ENCODE measurements around the gene CDYL2.
"Not testable (repeated sequence)": the region's sequence is repeated elsewhere in the genome, so short reads cannot be mapped to it uniquely, and the experiment has no call there.

The CDYL2 gene

GRCh38 chr16:80743772-80744171 lies 60.6 kb downstream of the CDYL2 start:
- DNase-seq (ENCODE audit: low spot score) = peak; percentile 3

- no peak for DNase-seq (ENCODE audit: low spot score)
These were observed 61.1 kb downstream of the CDYL2 start for GRCh38 chr16:80743273-80743672.

GRCh38 chr16:80742331-80742730 lies 62.1 kb downstream of the CDYL2 start:
- DNase-seq (ENCODE audit: low spot score) = no peak

GRCh38 chr16:80741724-80742123 lies 62.7 kb downstream of the CDYL2 start:
- DNase-seq (ENCODE audit: low spot score) = no peak

- DNase-seq (ENCODE audit: low spot score) = no peak
These were observed 64.9 kb downstream of the CDYL2 start for GRCh38 chr16:80739523-80739922.

GRCh38 chr16:80738521-80738920 lies 65.9 kb downstream of the CDYL2 start:
- no peak for DNase-seq (ENCODE audit: low spot score)

GRCh38 chr16:80735846-80736245 lies 68.6 kb downstream of the CDYL2 start:
- DNase-seq (ENCODE audit: low spot score) = no peak

GRCh38 chr16:80733407-80733806 lies 71.0 kb downstream of the CDYL2 start:
- no peak for DNase-seq (ENCODE audit: low spot score)

- DNase-seq (ENCODE audit: low spot score) = no peak
These were observed 72.5 kb downstream of the CDYL2 start for GRCh38 chr16:80731915-80732314.

- not testable (repeated sequence) for DNase-seq (ENCODE audit: low spot score)
These were observed 77.2 kb downstream of the CDYL2 start for GRCh38 chr16:80727066-80727763.

GRCh38 chr16:80725566-80726162 lies 78.7 kb downstream of the CDYL2 start:
- DNase-seq (ENCODE audit: low spot score) = no peak

- no peak for DNase-seq (ENCODE audit: low spot score)
These were observed 80.4 kb downstream of the CDYL2 start for GRCh38 chr16:80723981-80724380.

- DNase-seq (ENCODE audit: low spot score) = no peak
These were observed 81.3 kb downstream of the CDYL2 start for GRCh38 chr16:80723091-80723490.

GRCh38 chr16:80720804-80721371 lies 83.5 kb downstream of the CDYL2 start:
- DNase-seq (ENCODE audit: low spot score) = no peak

GRCh38 chr16:80719573-80719972 lies 84.8 kb downstream of the CDYL2 start:
- DNase-seq (ENCODE audit: low spot score) = no peak

- DNase-seq (ENCODE audit: low spot score) = peak; percentile 13
These were observed 85.7 kb downstream of the CDYL2 start for GRCh38 chr16:80718480-80719220.

- DNase-seq (ENCODE audit: low spot score) = no peak
These were observed 86.8 kb downstream of the CDYL2 start for GRCh38 chr16:80717611-80718010.

GRCh38 chr16:80716564-80717139 lies 87.7 kb downstream of the CDYL2 start:
- no peak for DNase-seq (ENCODE audit: low spot score)

GRCh38 chr16:80711406-80711805 lies 93.0 kb downstream of the CDYL2 start:
- DNase-seq (ENCODE audit: low spot score) = no peak

- no peak for DNase-seq (ENCODE audit: low spot score)
These were observed 93.5 kb downstream of the CDYL2 start for GRCh38 chr16:80710918-80711317.

- DNase-seq (ENCODE audit: low spot score) = no peak
These were observed 95.6 kb downstream of the CDYL2 start for GRCh38 chr16:80708823-80709222.

- no peak for DNase-seq (ENCODE audit: low spot score)
These were observed 96.7 kb downstream of the CDYL2 start for GRCh38 chr16:80707686-80708085.

- no peak for DNase-seq (ENCODE audit: low spot score)
These were observed 98.8 kb downstream of the CDYL2 start for GRCh38 chr16:80705596-80705995.

Measured in SW480 (cell line).